ENCODE results near the gene ANKS1B. TPM values are rescaled to one million over a fixed set of nuclear protein-coding genes. Genes with fewer than 3 reads are reported as not detected.

The ANKS1B gene
- total RNA-seq, 1 donor from 2014 or later = 5.6 TPM

GRCh38 chr12:99232324-99232723 lies 752.4 kb downstream of the ANKS1B start:
- no peak overlapping the region for H3K27ac Mint-ChIP-seq (ENCODE audit: unreplicated experiment)

DNA sequence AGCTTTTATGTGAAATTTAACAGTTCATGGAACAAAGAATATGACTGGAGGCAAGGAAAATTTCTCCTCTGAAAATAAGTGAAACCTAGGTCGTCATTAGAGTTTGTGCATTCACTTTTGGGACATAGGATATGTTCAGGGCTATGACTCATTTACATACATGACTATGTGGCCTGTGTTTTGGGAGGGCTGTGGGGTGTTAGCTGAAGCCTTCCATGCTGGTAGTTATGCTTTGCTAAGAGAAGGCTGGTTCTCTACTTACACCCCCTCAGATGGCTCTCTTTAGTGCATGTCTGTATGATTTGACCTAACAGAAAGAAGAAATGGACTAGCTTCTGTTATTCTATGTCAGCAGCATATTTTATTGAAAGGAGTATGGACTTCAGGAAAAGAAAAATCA lies 753.7 kb downstream of the ANKS1B start:
- Mint-ChIP-seq H3K9me3 (peaks cover 2% of the 10 kb centered on the region), H3K4me1 (peaks cover 10% of the 10 kb centered on the region), H3K27ac (ENCODE audit: unreplicated experiment) (no peak overlapping the region), H3K36me3 (ENCODE audit: low read depth) (peaks cover under 1% of the 10 kb centered on the region), H3K27me3 (ENCODE audit: low read depth) (no peaks in the 10 kb centered on the region), H3K4me3 (no peak overlapping the region)
- no peak for TF ChIP-seq CTCF (conservative IDR thresholded peaks at IDR 0.05)
- DNase-seq (ENCODE audit: low read depth, low spot score) = no peak

More at GRCh38 chr12:99232324-99232723, 752.4 kb downstream of the ANKS1B start:
- Mint-ChIP-seq H3K9me3 (peaks cover 6% of the 10 kb centered on the region), H3K4me3 (no peak overlapping the region), H3K36me3 (ENCODE audit: low read depth) (peaks cover 8% of the 10 kb centered on the region), H3K4me1 (peaks cover 10% of the 10 kb centered on the region), H3K27me3 (ENCODE audit: low read depth) (no peaks in the 10 kb centered on the region)
- DNase-seq (ENCODE audit: low read depth, low spot score) = no peak
- no peak for TF ChIP-seq CTCF (conservative IDR thresholded peaks at IDR 0.05)

- Mint-ChIP-seq H3K27me3 (ENCODE audit: low read depth) (no peaks in the 10 kb centered on the region), H3K9me3 (peaks cover 6% of the 10 kb centered on the region), H3K4me1 (no peaks in the 10 kb centered on the region), H3K27ac (ENCODE audit: unreplicated experiment) (peak overlapping the region; percentile 76), H3K4me3 (no peak overlapping the region), H3K36me3 (ENCODE audit: low read depth) (peaks cover under 1% of the 10 kb centered on the region)
- DNase-seq (ENCODE audit: low read depth, low spot score) = no peak
- TF ChIP-seq CTCF (conservative IDR thresholded peaks at IDR 0.05) = no peak
These were observed 760.5 kb downstream of the ANKS1B start for GRCh38 chr12:99224237-99224636.

- no peak overlapping the region for H3K4me3 Mint-ChIP-seq
- H3K36me3 Mint-ChIP-seq (ENCODE audit: low read depth) = peaks cover 2% of the 10 kb centered on the region
- DNase-seq (ENCODE audit: low read depth, low spot score) = no peak
- no peaks in the 10 kb centered on the region for H3K27me3 Mint-ChIP-seq (ENCODE audit: low read depth)
- H3K9me3 Mint-ChIP-seq = peaks cover 9% of the 10 kb centered on the region
- no peaks in the 10 kb centered on the region for H3K4me1 Mint-ChIP-seq
- H3K27ac Mint-ChIP-seq (ENCODE audit: unreplicated experiment) = no peak overlapping the region
- TF ChIP-seq CTCF (conservative IDR thresholded peaks at IDR 0.05) = no peak
These were observed 761.2 kb downstream of the ANKS1B start for GRCh38 chr12:99223579-99223978.

DNA sequence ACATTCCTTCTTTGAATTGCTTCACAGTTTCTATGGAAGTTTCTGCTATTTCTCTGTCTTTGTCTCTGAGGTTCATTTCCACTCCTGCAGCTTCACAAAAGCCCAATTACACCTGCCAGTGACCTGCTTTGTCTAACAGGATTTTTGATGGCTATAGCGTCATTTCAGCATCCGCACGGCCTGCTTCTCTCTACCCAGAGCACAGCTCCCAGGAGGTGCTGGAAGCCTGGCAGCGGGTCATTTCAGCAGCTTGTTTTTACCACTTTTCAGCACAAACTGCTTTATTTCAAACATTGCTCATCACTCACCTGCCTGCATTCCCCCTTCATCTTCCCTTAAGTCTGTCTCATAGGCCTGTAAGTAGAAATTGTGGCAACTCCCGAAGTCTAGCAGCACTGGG lies 771.7 kb downstream of the ANKS1B start:
- TF ChIP-seq CTCF (conservative IDR thresholded peaks at IDR 0.05) = no peak
- H3K36me3 Mint-ChIP-seq (ENCODE audit: low read depth) = peaks cover 40% of the 10 kb centered on the region
- no peaks in the 10 kb centered on the region for H3K27me3 Mint-ChIP-seq (ENCODE audit: low read depth)
- peaks cover 31% of the 10 kb centered on the region for H3K9me3 Mint-ChIP-seq
- H3K4me1 Mint-ChIP-seq = no peaks in the 10 kb centered on the region
- DNase-seq (ENCODE audit: low read depth, low spot score) = no peak
- H3K27ac Mint-ChIP-seq (ENCODE audit: unreplicated experiment) = no peak overlapping the region
- no peak overlapping the region for H3K4me3 Mint-ChIP-seq

DNA sequence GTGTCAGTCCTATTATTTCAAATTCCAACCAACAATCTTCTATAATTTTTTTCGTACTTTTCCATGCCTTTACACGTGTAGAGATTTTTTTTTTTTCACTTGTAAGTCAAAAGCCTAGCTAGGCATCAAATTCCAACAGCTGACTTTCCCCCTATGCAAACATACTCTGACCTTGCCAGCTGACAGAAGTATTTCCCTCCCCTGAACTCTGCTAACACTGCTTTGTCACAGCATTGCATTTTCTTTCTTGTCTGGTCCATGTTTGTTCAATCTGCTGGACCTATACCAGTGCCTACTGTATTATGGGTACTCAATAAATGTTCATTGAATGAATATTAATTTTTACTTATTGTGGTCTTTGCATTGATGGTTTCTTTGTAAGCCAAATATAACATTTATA lies 772.5 kb downstream of the ANKS1B start:
- TF ChIP-seq CTCF (conservative IDR thresholded peaks at IDR 0.05) = no peak
- Mint-ChIP-seq H3K9me3 (peaks cover 28% of the 10 kb centered on the region), H3K27ac (ENCODE audit: unreplicated experiment) (no peak overlapping the region), H3K4me3 (no peak overlapping the region), H3K36me3 (ENCODE audit: low read depth) (peaks cover 36% of the 10 kb centered on the region), H3K27me3 (ENCODE audit: low read depth) (no peaks in the 10 kb centered on the region), H3K4me1 (no peaks in the 10 kb centered on the region)
- DNase-seq (ENCODE audit: low read depth, low spot score) = no peak
